ENCODE results near the gene ARSK.

DNA sequence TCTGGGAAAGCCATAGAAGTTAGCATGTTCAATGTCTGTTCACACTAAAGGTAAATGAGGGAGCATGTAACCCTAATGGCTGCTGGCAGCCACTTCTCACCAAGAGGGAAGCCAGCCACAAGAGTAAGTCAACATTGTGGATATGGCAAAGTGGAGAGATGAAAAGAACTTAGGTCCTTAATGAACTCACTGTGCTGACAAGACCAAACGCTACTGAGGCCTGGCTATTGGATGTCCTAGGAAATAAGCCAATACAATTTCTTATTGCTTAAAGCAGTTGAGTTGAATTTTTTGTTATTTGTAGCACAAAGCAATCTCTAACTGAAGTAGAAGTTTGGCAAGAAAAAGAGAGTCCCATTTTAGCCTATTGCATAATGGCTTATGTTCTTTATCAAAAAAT, 71.8 kb downstream of the ARSK start:
- TF ChIP-seq GATA3 (IDR thresholded peaks at IDR 0.05; ENCODE audit: low read depth, low read length) (no peak), GATA2 (IDR thresholded peaks at IDR 0.05; ENCODE audit: low read depth, low read length) (no peak)

Data from SH-SY5Y (cell line).